ENCODE data around the gene PICALM. TPM values are rescaled to one million over a fixed set of nuclear protein-coding genes. Genes with fewer than 3 reads are reported as not detected.

PICALM gene
- total and polyA plus RNA-seq, 2 donors (not counting 1 experiment from before 2014, with no cell fraction given), result 48.4 to 165 TPM

DNA sequence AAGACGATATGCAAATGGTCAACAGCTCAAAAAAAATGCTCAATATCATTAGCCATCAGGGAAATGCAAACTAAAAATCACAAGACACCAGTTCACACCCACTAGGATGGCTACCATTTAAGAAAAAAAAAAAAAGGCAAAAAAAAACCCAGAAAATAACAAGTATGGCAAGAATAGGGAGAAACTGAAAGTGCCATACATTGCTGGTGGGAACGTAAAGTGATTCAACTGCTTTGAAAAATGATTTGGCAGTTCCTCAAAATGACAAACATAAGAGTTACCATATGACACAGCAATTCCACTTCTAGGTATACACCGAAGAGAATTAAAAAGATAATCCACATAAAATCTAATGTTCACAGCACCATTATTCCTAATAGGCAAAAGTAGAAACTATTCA is 47.5 kb downstream of the PICALM start:
- H3K4me3 ChIP-seq (ENCODE audit: control extremely low read depth in 1 of 5, extremely low read depth in 1 of 5, insufficient read depth in 1 of 5, low read depth in 2 of 5, low read length in 4 of 5), result no peak overlapping the region
- no CpG with 5 or more reads among the region's 3 CpGs for WGBS (ENCODE audit: insufficient coverage)
- CTCF ChIA-PET, result no interaction called here

DNA sequence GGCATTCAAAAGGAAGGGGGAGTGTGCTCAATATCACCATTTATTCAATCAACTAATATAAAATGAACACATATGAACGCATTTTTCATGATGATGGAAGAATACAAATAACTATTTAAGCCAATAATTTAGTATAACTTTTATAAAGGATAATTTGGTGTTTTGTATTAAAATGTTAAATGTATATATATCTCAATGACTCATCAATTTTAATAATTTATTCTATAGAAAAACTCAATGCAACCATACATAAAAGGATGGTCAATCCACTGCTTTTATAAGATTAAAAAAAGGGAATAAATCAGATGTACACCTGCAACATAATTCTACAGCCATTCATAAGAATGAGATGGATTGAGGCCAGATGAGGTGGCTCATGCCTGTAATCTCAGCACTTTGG is 50.6 kb downstream of the PICALM start:
- Mint-ChIP-seq H3K4me1 (peaks cover 19% of the 10 kb centered on the region), H3K9me3 (ENCODE audit: insufficient read depth) (no peaks in the 10 kb centered on the region), H3K4me3 (no peak overlapping the region), H3K27me3 (no peaks in the 10 kb centered on the region), H3K27ac (no peak overlapping the region)
- H2AFZ ChIP-seq (ENCODE audit: insufficient read depth, low read depth, low read length, poor library complexity, severe bottlenecking), result no peak overlapping the region
- ChIA-PET POLR2A (no interaction called here), CTCF (interaction anchor here (1.1 kb wide), 1 partner anchor 23 kb away, joined by 3 read pairs; no protein-coding TSS in a partner anchor)
- no peak for DNase-seq
- no peak for ATAC-seq (ENCODE audit: low read depth)
- peaks cover 16% of the 10 kb centered on the region for H4K20me1 ChIP-seq (ENCODE audit: control insufficient read depth, insufficient read depth, low read length, poor library complexity, severe bottlenecking)
- intact Hi-C loops (cut with micrococcal nuclease), result loop anchor here (5.0 kb wide), 1 partner anchor 36 kb away; no protein-coding TSS in a partner anchor
- no peak overlapping the region for H3K9ac ChIP-seq (ENCODE audit: low read length)
- H3K27me3 ChIP-seq (replicated peaks in 1 of 4; ENCODE audit: control extremely low read depth in 1 of 4, control insufficient read depth in 3 of 4, insufficient read depth in 4 of 4, low read length in 3 of 4), result no peaks in the 10 kb centered on the region
- no peak overlapping the region for H3K4me2 ChIP-seq (replicated peaks; ENCODE audit: low read depth, low read length, poor library complexity, severe bottlenecking)
- no peaks in the 10 kb centered on the region for H3K4me1 ChIP-seq (ENCODE audit: control insufficient read depth in 2 of 2, insufficient read depth in 2 of 2, low read length in 2 of 2)
- WGBS (ENCODE audit: insufficient coverage), result no CpG with 5 or more reads among the region's 1 CpG
- H3K36me3 ChIP-seq (replicated peaks in 1 of 2; ENCODE audit: control extremely low read depth in 1 of 2, control insufficient read depth in 1 of 2, extremely low read depth in 1 of 2, insufficient read depth in 2 of 2, low read length in 1 of 2), result peaks cover 1 to 24% of the 10 kb centered on the region in 2 experiments
- H3K4me3 ChIP-seq (ENCODE audit: control extremely low read depth in 1 of 5, extremely low read depth in 1 of 5, insufficient read depth in 1 of 5, low read depth in 2 of 5, low read length in 4 of 5), result no peak overlapping the region
- H3K79me2 ChIP-seq (ENCODE audit: control insufficient read depth, insufficient read depth, low read length), result peaks cover 36% of the 10 kb centered on the region
- TF ChIP-seq, protein P1, sequence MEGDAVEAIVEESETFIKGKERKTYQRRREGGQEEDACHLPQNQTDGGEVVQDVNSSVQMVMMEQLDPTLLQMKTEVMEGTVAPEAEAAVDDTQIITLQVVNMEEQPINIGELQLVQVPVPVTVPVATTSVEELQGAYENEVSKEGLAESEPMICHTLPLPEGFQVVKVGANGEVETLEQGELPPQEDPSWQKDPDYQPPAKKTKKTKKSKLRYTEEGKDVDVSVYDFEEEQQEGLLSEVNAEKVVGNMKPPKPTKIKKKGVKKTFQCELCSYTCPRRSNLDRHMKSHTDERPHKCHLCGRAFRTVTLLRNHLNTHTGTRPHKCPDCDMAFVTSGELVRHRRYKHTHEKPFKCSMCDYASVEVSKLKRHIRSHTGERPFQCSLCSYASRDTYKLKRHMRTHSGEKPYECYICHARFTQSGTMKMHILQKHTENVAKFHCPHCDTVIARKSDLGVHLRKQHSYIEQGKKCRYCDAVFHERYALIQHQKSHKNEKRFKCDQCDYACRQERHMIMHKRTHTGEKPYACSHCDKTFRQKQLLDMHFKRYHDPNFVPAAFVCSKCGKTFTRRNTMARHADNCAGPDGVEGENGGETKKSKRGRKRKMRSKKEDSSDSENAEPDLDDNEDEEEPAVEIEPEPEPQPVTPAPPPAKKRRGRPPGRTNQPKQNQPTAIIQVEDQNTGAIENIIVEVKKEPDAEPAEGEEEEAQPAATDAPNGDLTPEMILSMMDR (IDR thresholded peaks at IDR 0.05), result no peak
- TF ChIP-seq EZH2 (IDR thresholded peaks at IDR 0.05; ENCODE audit: borderline replicate concordance, insufficient read depth, low read depth, low read length, poor library complexity, severe bottlenecking), result no peak
- H3K27ac ChIP-seq (ENCODE audit: low read length in 2 of 2), result no peak overlapping the region
- H3K9me3 ChIP-seq (ENCODE audit: control extremely low read depth in 1 of 3, control insufficient read depth in 2 of 3, insufficient read depth in 1 of 3, low read length in 2 of 3), result no peaks in the 10 kb centered on the region

More for the DNA sequence above, 47.5 kb downstream of the PICALM start:
- H3K79me2 ChIP-seq (ENCODE audit: control insufficient read depth, insufficient read depth, low read length), result peaks cover 33% of the 10 kb centered on the region
- Mint-ChIP-seq H3K9me3 (ENCODE audit: insufficient read depth) (no peaks in the 10 kb centered on the region), H3K4me1 (peaks cover 17% of the 10 kb centered on the region), H3K27ac (no peak overlapping the region), H3K27me3 (no peaks in the 10 kb centered on the region), H3K4me3 (no peak overlapping the region)
- POLR2A ChIA-PET, result no interaction called here
- no peak overlapping the region for H2AFZ ChIP-seq (ENCODE audit: insufficient read depth, low read depth, low read length, poor library complexity, severe bottlenecking)
- DNase-seq, result no peak
- intact Hi-C loops (cut with micrococcal nuclease), result no loop called here
- H3K36me3 ChIP-seq (replicated peaks in 1 of 2; ENCODE audit: control extremely low read depth in 1 of 2, control insufficient read depth in 1 of 2, extremely low read depth in 1 of 2, insufficient read depth in 2 of 2, low read length in 1 of 2), result peaks cover 1 to 27% of the 10 kb centered on the region in 2 experiments
- no peak for ATAC-seq (ENCODE audit: low read depth)
- TF ChIP-seq EZH2 (IDR thresholded peaks at IDR 0.05; ENCODE audit: borderline replicate concordance, insufficient read depth, low read depth, low read length, poor library complexity, severe bottlenecking), result no peak
- TF ChIP-seq, protein P1 (IDR thresholded peaks at IDR 0.05), result no peak
- no peaks in the 10 kb centered on the region for H3K4me1 ChIP-seq (ENCODE audit: control insufficient read depth in 2 of 2, insufficient read depth in 2 of 2, low read length in 2 of 2)
- H3K27ac ChIP-seq (ENCODE audit: low read length in 2 of 2), result peak overlapping the region in 1 of 2 donors; percentile 37
- peaks cover 13% of the 10 kb centered on the region for H4K20me1 ChIP-seq (ENCODE audit: control insufficient read depth, insufficient read depth, low read length, poor library complexity, severe bottlenecking)
- H3K9me3 ChIP-seq (ENCODE audit: control extremely low read depth in 1 of 3, control insufficient read depth in 2 of 3, insufficient read depth in 1 of 3, low read length in 2 of 3), result no peaks in the 10 kb centered on the region
- peak overlapping the region; percentile 10 for H3K4me2 ChIP-seq (replicated peaks; ENCODE audit: low read depth, low read length, poor library complexity, severe bottlenecking)
- no peaks in the 10 kb centered on the region for H3K27me3 ChIP-seq (replicated peaks in 1 of 4; ENCODE audit: control extremely low read depth in 1 of 4, control insufficient read depth in 3 of 4, insufficient read depth in 4 of 4, low read length in 3 of 4)
- H3K9ac ChIP-seq (ENCODE audit: low read length), result no peak overlapping the region

All from B cell (primary cell).